GM19452 (cell line): ENCODE measurements around the gene NKX1-1.
"Not testable (repeated sequence)": the region's sequence is repeated elsewhere in the genome, so short reads cannot be mapped to it uniquely, and the experiment has no call there.

Experiments
- ATAC-seq: cut with Tn5 transposase; IDR thresholded peaks from one replicate; pipeline ENCODE4 v1.9.1; 2021; ENCODE audit not compliant: unreplicated experiment

NKX1-1 gene

DNA sequence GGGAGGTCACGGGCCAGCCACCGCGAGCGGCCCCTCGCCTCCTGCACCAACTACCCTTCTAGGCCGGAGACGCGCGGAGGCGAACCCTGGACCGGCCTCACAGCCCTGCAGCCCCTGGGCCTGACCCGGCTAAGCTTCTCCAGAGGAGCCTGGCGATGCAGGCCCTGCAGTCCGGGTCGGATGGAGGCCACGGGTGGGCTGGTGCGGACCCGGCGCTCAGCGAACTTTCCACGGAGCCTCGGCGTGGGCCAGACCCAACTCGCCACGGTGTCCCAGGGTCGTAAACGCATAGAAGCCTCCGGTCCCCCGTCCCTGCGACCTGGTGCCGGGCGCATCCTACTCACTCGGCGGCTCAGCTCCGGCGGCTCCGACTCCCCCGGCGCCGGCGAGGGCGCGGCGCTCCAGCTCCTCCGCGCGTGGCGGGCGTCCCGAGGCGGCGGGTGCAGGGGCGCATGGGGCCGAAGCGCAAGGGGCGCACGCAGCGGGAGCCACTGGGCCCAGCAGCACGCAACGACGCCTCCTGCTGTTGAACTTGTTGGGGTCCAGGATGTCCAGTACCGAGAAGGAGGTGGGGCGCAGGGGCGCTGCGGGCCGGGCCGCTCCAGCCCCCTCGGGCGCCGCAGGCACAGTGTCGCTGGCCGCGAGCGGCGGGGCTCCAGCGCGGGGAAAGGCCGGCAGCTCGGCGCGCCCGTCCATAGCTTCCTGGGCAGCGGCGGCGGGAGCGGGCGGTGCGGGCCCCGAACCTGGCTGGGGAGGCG is 427 bp downstream of the NKX1-1 start:
- no peak for ATAC-seq

- no peak for ATAC-seq
Observed at GRCh38 chr4:1405254-1405635, 997 bp downstream of the NKX1-1 start.

- no peak for ATAC-seq
Observed at GRCh38 chr4:1404573-1405253, 1.5 kb downstream of the NKX1-1 start.

DNA sequence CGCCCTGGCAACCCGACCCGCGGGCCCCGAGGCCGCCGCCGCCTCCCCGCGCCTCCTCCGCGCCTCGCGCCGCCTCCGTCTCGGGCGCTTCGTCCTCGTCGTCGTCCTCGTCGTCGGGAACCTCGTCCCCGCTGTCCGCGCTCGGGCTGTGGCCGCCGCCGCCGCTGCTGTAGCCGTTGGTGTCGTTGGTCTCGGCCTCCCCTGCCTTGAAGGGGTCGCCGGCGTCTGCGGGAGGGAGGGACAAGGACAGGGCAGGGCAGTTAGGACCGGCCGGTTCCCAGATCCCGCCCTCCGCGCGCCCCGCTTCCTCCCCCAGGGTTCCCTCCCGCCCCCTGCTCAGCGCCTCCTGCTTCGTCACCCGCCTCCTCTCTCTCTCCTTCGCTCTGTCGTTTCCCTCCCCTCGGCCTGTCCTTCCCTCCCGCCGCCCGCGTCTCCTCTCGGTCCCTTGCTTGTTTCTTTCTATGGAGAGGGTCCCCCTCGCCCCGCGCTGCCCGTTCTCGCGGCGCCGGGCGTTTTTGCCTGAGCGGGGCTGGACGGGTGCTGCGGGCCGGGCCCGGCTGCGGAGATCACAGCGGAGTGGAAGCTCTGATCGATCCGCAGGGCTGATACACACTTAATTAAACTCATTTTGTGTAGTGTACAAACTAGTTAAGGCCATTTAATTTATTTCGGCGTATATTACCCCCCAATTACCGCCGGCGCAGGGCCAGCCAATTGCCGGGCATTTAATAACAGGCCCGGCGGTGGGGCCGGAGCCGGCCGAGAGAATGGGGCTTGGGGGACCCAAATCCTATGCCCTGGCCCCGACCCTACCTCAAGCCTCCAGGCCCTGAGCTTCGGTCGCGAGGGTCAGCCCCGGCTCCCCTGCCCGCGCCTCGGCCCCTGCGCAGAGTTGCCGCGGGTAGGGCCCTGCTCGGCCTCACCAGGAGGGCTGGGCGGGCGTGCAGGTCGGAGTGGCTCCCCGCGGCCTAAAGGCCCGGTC is 2.4 kb downstream of the NKX1-1 start:
- no peak for ATAC-seq

- ATAC-seq: no peak
Observed at GRCh38 chr4:1403177-1403583, 3.1 kb downstream of the NKX1-1 start.

GRCh38 chr4:1402516-1403091 is 3.6 kb downstream of the NKX1-1 start:
- ATAC-seq: no peak

DNA sequence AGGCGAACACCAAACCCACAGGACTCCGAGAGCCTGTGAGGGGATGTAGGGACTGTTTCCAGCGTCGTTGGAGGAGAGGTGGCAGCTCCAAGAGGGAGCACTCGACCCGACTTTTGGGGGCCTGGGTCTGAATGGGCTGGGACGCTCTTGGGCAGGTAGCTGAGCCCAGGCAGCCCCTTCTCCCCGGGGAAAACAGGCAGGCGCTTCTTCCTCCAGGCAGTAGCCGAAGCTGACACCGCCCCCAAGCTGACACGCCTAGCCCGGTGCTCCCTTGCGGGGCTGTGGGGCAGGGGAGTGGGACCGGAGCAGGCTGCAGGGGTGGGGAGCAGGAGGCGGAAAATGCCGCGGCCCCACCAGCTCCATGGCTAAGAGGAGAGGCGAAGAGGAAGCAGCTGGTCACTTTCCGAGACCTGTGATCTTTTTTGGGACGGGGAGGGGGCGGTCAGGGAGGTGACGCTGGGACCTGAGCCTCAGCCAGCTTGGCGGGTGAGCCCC is 4.2 kb downstream of the NKX1-1 start:
- no peak for ATAC-seq

DNA sequence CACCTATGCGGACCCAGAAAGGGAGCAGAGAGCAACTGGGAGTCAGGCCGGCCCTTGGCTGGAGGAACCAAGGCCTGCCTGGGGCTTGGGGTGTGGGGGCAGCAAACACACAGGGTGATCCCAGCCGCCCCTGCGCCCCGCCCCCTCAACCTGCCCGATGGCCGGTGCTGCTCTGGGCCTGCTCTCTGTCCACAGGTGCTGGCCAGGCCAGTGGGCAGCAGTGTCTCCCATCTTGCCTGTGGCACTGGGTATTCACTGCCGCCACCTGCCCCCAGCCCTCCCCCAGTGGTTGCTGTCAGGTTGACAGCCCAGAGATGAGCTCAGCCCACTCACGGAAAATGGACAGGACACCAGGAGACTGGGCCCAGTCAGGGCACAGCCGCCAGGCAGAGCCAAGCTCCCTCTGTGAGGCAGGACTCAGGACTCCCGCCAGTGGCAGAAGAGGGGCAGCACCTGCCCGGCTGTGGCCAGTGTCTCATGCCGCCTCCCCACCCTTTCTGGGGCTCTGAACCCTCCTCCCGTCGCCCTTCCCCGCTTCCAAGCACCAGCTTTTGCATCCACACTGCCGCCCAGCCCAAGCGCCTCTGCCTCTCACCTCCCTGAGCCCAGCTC is 4.7 kb downstream of the NKX1-1 start:
- ATAC-seq: no peak

DNA sequence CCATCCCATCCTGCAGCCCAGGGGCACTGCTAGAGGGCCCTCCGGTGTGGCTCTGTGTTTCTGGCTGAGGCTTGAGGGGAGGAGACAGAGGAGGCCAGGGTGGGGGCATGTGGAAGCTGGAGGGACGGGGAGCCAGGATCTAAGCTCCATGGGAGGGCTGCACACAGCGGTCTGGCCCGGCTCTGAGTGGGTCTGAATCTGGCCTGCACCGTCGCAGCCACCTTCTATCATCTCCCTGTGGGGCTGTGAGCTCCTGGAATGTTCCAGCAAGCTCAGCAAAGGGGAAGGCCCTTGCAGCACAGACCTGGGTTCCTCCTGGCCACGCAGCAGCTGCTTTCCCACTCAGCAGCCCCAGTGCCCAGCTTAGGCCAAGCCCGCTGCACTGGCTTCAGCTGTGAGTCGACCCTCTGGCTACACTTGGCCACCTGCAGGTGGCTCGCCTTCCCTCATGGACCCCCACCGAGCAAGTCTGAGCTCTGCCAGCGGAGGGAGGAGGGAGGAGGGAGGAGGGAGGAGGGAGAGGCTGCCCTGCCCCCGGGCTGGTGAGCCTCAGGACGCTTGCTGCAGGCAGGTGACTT is 5.3 kb downstream of the NKX1-1 start:
- no peak for ATAC-seq

DNA sequence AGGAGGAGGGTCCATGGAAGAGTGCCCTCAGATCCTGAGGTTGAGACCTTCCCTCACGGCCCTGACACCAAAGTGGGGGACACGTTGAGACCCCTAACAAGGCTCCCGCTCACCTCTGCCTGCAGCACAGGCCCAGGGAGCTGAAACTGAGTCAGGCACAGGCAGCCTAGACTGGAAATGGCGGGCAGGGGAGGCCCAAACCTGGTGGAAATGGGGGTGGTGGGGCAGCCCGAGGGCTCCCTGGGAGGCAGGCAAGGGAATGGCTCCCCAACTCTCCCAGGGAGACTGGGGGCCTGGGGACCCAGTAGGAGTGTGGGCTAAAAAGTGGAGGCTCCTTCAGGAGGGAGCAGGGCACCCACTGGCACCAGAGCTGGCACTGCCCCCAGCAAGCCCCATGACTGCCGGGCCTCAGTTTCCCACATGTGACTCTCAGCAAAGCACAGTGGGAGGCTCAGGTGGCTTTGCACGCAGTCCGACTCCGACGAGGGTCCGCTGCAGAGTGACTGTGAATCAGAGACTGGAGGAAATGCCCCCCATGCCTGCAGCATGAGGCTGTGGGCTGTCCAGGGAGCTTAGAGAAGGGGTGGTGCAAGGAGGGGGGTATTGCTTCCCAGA is 5.9 kb downstream of the NKX1-1 start:
- no peak for ATAC-seq

- no peak for ATAC-seq
Observed at GRCh38 chr4:1399508-1400190, 6.6 kb downstream of the NKX1-1 start.

GRCh38 chr4:1398681-1399507 is 7.3 kb downstream of the NKX1-1 start:
- no peak for ATAC-seq

- no peak for ATAC-seq
Observed at GRCh38 chr4:1396806-1397455, 9.3 kb downstream of the NKX1-1 start.

GRCh38 chr4:1395941-1396805 is 10.1 kb downstream of the NKX1-1 start:
- ATAC-seq: no peak

DNA sequence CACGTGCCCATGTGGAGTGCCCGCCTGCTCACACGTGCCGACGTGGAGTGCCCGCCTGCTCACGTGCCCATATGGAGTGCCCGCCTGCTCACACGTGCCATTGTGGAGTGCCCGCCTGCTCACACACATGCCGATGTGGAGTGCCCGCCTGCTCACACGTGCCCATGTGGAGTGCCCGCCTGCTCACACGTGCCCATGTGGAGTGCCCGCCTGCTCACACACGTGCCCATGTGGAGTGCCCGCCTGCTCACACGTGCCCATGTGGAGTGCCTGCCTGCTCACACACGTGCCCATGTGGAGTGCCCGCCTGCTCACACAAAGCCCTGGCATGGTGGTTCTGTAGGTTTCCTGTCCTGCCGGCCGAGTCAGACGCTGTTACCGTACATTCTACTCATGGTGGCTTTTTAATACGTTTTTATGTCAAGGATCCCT is 10.8 kb downstream of the NKX1-1 start:
- ATAC-seq: not testable (repeated sequence)

GRCh38 chr4:1394554-1395388 is 11.5 kb downstream of the NKX1-1 start:
- ATAC-seq: not testable (repeated sequence)
